ENCODE data around the gene RAB30.

Gene RAB30

DNA sequence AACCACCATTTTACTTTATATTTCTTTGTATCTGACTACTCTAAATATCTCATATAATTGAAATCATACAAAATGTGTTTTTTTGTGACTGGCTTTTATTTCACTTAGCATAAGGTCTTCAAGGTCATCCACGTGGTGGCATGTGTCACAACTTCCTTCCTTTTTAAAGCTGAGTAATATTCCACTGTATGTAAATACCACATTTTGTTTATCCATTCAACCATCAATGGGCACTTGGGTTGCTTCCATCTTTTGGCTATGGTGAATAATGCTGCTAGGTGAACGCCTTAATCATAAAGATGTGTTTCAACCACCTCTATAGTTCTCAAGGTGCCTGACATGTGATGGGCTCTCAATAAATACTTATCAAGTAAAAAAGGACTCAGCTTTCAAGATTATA, 15.5 kb downstream of the RAB30 start:
- DNase-seq (ENCODE audit: low spot score) = no peak
- Histone ChIP-seq H3K36me3 (ENCODE audit: low read depth) (no peaks in the 10 kb centered on the region), H3K27me3 (ENCODE audit: insufficient read depth, poor library complexity, severe bottlenecking) (no peaks in the 10 kb centered on the region), H3K4me1 (ENCODE audit: insufficient read depth, poor library complexity, severe bottlenecking) (peaks cover 24% of the 10 kb centered on the region), H3K4me3 (ENCODE audit: severe bottlenecking) (no peak overlapping the region), H3K27ac (ENCODE audit: poor library complexity, severe bottlenecking) (no peak overlapping the region), H3K9me3 (ENCODE audit: severe bottlenecking) (no peaks in the 10 kb centered on the region)
- no peak for ATAC-seq (ENCODE audit: low read depth)
- TF ChIP-seq, protein P1, sequence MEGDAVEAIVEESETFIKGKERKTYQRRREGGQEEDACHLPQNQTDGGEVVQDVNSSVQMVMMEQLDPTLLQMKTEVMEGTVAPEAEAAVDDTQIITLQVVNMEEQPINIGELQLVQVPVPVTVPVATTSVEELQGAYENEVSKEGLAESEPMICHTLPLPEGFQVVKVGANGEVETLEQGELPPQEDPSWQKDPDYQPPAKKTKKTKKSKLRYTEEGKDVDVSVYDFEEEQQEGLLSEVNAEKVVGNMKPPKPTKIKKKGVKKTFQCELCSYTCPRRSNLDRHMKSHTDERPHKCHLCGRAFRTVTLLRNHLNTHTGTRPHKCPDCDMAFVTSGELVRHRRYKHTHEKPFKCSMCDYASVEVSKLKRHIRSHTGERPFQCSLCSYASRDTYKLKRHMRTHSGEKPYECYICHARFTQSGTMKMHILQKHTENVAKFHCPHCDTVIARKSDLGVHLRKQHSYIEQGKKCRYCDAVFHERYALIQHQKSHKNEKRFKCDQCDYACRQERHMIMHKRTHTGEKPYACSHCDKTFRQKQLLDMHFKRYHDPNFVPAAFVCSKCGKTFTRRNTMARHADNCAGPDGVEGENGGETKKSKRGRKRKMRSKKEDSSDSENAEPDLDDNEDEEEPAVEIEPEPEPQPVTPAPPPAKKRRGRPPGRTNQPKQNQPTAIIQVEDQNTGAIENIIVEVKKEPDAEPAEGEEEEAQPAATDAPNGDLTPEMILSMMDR (IDR thresholded peaks at IDR 0.05; ENCODE audit: poor library complexity, severe bottlenecking) = no peak

DNA sequence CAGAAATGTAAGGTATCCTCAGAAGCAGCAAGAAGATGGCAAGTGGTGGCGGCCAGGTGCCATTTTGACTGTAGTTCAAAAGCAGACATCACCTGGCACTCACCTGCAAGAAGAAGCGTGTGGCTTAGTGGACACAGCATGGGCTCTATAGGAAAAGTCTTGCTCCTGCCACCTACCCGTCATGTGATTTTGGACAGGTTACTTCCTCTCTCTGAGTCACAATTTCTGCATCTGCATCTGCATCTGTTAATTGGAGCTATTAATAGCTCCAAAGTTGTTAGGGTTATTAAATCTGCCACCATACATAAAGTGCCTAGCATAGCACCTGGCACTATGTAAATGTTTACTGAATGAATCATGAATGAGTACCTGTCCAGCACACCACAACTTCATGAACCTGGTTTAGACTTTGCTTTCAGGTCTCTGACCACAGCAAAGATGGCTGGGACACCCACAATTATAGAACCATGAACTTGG, 16.8 kb downstream of the RAB30 start:
- TF ChIP-seq, protein P1 (IDR thresholded peaks at IDR 0.05; ENCODE audit: poor library complexity, severe bottlenecking) = no peak
- DNase-seq (ENCODE audit: low spot score) = no peak
- no peak overlapping the region for H3K27ac ChIP-seq (ENCODE audit: poor library complexity, severe bottlenecking)
- H3K4me3 ChIP-seq (ENCODE audit: severe bottlenecking) = no peak overlapping the region
- peak; percentile 63 for ATAC-seq (ENCODE audit: low read depth)
- H3K4me1 ChIP-seq (ENCODE audit: insufficient read depth, poor library complexity, severe bottlenecking) = peaks cover 32% of the 10 kb centered on the region
- no peaks in the 10 kb centered on the region for H3K36me3 ChIP-seq (ENCODE audit: low read depth)
- no peaks in the 10 kb centered on the region for H3K9me3 ChIP-seq (ENCODE audit: severe bottlenecking)
- H3K27me3 ChIP-seq (ENCODE audit: insufficient read depth, poor library complexity, severe bottlenecking) = no peaks in the 10 kb centered on the region

DNA sequence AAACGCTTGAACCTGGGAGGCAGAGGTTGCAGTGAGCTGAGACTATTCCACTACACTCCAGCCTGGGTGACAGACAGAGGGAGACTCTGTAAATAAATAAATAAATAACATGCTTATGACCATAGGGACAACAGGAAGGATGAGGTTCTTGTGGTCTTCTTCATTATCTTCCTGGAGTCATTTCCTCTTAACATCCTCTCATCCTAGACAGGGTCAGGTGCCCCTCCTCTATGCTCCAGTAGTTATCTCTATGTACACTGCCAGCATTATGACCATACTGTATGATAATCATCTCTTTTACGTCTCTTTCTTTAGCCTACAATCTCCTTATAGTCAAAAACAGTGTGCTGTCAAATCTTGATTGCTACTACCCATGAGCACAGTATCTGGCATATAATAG, 17.7 kb downstream of the RAB30 start:
- H3K27me3 ChIP-seq (ENCODE audit: insufficient read depth, poor library complexity, severe bottlenecking) = no peaks in the 10 kb centered on the region
- H3K4me1 ChIP-seq (ENCODE audit: insufficient read depth, poor library complexity, severe bottlenecking) = peaks cover 32% of the 10 kb centered on the region
- TF ChIP-seq, protein P1 (IDR thresholded peaks at IDR 0.05; ENCODE audit: poor library complexity, severe bottlenecking) = no peak
- no peak overlapping the region for H3K27ac ChIP-seq (ENCODE audit: poor library complexity, severe bottlenecking)
- ATAC-seq (ENCODE audit: low read depth) = no peak
- H3K9me3 ChIP-seq (ENCODE audit: severe bottlenecking) = no peaks in the 10 kb centered on the region
- no peak overlapping the region for H3K4me3 ChIP-seq (ENCODE audit: severe bottlenecking)
- no peak for DNase-seq (ENCODE audit: low spot score)
- no peaks in the 10 kb centered on the region for H3K36me3 ChIP-seq (ENCODE audit: low read depth)

DNA sequence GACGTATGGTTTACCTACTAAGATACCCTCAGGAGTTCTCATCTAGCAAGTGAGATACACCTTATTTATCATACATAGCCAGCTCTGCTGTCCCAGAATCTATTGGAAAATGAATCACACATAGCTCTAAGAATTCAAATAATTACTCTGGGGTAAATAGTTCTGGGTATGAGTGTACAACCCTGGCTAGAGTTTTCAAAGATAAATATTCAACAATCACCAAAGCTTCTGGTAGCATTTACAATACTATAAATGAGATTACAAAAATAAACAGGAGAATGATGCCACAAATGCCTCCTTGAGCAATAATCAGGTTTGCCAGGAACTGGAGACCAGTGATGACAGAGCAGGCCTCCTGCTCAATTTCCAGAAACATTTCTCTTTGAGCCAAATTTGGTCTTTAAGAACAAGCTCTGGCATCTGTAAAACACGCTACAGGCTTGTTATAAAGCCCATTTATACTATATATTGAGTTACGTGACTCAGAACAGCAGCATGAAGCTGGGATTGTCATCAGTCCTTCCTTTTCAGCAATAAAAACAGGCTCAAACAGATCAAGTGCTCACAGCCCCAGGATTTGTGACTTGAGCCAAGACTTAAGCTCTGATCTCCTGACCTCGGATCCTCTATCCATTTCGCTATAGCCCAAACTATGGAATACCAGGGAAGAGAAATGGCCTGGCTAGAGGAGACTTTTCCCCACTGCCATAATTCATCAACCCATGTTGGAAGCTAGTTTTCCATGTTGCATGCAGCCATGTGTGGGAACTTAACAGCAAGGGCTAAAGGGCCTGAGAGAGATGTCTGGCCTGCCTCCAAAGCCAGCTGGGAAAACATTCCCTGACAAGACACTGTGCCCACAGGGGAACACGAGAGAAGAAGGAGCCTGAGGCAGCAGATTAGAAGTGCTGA, 19.7 kb downstream of the RAB30 start:
- no peak for DNase-seq (ENCODE audit: low spot score)
- H3K36me3 ChIP-seq (ENCODE audit: low read depth) = no peaks in the 10 kb centered on the region
- peaks cover 32% of the 10 kb centered on the region for H3K4me1 ChIP-seq (ENCODE audit: insufficient read depth, poor library complexity, severe bottlenecking)
- no peaks in the 10 kb centered on the region for H3K9me3 ChIP-seq (ENCODE audit: severe bottlenecking)
- H3K27me3 ChIP-seq (ENCODE audit: insufficient read depth, poor library complexity, severe bottlenecking) = no peaks in the 10 kb centered on the region
- TF ChIP-seq, protein P1 (IDR thresholded peaks at IDR 0.05; ENCODE audit: poor library complexity, severe bottlenecking) = no peak
- peak overlapping the region; percentile 90 for H3K27ac ChIP-seq (ENCODE audit: poor library complexity, severe bottlenecking)
- no peak overlapping the region for H3K4me3 ChIP-seq (ENCODE audit: severe bottlenecking)
- peak; percentile 87 for ATAC-seq (ENCODE audit: low read depth)
